A673 (cell line): Measurements from ENCODE around the gene CARS1.

Source experiments
- EZH2 ChIP-seq: fragments of 200-600 bp; sonication (generic); IDR thresholded peaks from 2 replicates; pipeline ENCODE4 v1.6.1; 2017; ENCODE audit warnings: borderline replicate concordance, low read depth, mild to moderate bottlenecking, mixed read lengths, antibody characterized with exemption, low read length; ENCODE audit not compliant: poor library complexity, severe bottlenecking
- TF ChIP-seq, protein P1 (sequence below): fragments of 300-800, 200-600 bp; sonication (generic); conservative IDR thresholded peaks from 2 replicates; pipeline ENCODE4 v1.5.1; 2017; ENCODE audit warnings: low read depth, mild to moderate bottlenecking, antibody characterized with exemption, low read length, moderate library complexity, mixed read lengths

DNA sequence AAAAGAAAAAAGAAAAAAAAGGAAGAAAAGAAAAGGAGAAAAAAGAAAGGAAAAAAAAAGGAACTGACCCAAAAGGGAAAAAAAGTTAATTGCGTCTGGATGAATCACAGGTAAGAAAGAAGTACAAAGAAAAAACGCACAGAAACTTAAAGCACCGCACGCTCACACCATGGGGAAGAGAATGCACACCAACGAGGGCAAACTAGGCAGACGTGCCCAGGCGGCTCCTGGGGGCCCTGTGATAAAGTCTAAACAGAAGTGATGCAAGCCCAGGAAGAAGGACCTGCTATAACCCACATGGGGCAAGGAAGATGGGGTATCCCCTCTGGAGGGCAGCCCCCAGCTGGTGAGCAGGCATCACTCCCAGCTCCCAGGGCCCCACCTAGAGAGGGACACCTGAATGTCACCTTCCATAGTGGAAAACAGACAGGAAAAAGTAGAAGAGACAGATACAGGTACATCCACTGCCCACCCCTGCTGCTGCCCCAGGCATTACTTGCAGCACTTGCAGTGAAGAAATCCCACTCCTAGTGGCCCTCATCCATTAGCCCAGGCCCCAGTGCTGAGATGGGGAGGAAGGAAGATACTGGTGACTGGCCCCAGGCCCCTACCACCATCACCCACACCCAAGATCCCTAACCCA, 94.0 kb downstream of the CARS1 start:
- TF ChIP-seq, protein P1, sequence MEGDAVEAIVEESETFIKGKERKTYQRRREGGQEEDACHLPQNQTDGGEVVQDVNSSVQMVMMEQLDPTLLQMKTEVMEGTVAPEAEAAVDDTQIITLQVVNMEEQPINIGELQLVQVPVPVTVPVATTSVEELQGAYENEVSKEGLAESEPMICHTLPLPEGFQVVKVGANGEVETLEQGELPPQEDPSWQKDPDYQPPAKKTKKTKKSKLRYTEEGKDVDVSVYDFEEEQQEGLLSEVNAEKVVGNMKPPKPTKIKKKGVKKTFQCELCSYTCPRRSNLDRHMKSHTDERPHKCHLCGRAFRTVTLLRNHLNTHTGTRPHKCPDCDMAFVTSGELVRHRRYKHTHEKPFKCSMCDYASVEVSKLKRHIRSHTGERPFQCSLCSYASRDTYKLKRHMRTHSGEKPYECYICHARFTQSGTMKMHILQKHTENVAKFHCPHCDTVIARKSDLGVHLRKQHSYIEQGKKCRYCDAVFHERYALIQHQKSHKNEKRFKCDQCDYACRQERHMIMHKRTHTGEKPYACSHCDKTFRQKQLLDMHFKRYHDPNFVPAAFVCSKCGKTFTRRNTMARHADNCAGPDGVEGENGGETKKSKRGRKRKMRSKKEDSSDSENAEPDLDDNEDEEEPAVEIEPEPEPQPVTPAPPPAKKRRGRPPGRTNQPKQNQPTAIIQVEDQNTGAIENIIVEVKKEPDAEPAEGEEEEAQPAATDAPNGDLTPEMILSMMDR = no peak
- no peak for TF ChIP-seq EZH2
